ENCODE data around the gene TAPT1. TPM values are rescaled to one million over a fixed set of nuclear protein-coding genes. Genes with fewer than 3 reads are reported as not detected.

TAPT1 gene
- polyA plus RNA-seq, 1 donor from 2014 or later: 34.2 TPM

DNA sequence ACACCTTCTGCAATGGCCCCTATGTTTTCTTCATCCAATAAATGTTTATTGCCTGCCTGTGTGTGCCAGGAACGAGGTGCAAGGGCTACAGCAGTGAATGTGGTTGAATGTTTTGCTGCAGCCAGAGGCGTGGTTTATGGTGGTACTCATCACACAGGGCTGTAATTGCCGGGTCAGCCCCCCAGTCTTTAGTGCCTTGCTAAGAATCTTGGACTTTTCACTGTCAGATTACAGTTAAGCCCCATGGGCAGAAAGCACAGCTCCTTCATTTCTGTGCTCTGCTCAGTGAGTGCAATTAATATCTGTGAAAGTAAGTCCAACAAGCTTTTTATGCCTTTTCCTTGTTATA lies 67.8 kb downstream of the TAPT1 start:
- peak overlapping the region; percentile 24 for H3K4me3 ChIP-seq (ENCODE audit: low read length)
- no peak overlapping the region for H3K4me2 ChIP-seq (ENCODE audit: low read length)
- no peaks in the 10 kb centered on the region for H3K9me3 ChIP-seq (ENCODE audit: low read length)
- H3F3A ChIP-seq (ENCODE audit: insufficient read depth, low read length, poor library complexity, severe bottlenecking): no peaks in the 10 kb centered on the region
- H4K20me1 ChIP-seq (ENCODE audit: insufficient read depth): no peaks in the 10 kb centered on the region
- H2AFZ ChIP-seq (ENCODE audit: low read depth, low read length): no peak overlapping the region
- H3K36me3 ChIP-seq (ENCODE audit: insufficient read depth, low read length): peaks cover under 1% of the 10 kb centered on the region
- TF ChIP-seq POLR2AphosphoS5 (IDR thresholded peaks at IDR 0.05) (no peak), MXI1 (conservative IDR thresholded peaks at IDR 0.05; ENCODE audit: poor library complexity, severe bottlenecking) (no peak), EP300 (conservative IDR thresholded peaks at IDR 0.05; ENCODE audit: poor library complexity, severe bottlenecking) (no peak), EZH2 (IDR thresholded peaks at IDR 0.05; ENCODE audit: borderline replicate concordance, insufficient read depth, low read length, poor library complexity, severe bottlenecking) (no peak), RAD21 (conservative IDR thresholded peaks at IDR 0.05) (no peak), TAF1 (IDR thresholded peaks at IDR 0.05; ENCODE audit: low read depth) (no peak), SMC3 (conservative IDR thresholded peaks at IDR 0.05; ENCODE audit: poor library complexity) (no peak)
- TF ChIP-seq, protein P1, sequence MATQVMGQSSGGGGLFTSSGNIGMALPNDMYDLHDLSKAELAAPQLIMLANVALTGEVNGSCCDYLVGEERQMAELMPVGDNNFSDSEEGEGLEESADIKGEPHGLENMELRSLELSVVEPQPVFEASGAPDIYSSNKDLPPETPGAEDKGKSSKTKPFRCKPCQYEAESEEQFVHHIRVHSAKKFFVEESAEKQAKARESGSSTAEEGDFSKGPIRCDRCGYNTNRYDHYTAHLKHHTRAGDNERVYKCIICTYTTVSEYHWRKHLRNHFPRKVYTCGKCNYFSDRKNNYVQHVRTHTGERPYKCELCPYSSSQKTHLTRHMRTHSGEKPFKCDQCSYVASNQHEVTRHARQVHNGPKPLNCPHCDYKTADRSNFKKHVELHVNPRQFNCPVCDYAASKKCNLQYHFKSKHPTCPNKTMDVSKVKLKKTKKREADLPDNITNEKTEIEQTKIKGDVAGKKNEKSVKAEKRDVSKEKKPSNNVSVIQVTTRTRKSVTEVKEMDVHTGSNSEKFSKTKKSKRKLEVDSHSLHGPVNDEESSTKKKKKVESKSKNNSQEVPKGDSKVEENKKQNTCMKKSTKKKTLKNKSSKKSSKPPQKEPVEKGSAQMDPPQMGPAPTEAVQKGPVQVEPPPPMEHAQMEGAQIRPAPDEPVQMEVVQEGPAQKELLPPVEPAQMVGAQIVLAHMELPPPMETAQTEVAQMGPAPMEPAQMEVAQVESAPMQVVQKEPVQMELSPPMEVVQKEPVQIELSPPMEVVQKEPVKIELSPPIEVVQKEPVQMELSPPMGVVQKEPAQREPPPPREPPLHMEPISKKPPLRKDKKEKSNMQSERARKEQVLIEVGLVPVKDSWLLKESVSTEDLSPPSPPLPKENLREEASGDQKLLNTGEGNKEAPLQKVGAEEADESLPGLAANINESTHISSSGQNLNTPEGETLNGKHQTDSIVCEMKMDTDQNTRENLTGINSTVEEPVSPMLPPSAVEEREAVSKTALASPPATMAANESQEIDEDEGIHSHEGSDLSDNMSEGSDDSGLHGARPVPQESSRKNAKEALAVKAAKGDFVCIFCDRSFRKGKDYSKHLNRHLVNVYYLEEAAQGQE (IDR thresholded peaks at IDR 0.05; ENCODE audit: borderline replicate concordance): no peak
- TF ChIP-seq, protein P2, sequence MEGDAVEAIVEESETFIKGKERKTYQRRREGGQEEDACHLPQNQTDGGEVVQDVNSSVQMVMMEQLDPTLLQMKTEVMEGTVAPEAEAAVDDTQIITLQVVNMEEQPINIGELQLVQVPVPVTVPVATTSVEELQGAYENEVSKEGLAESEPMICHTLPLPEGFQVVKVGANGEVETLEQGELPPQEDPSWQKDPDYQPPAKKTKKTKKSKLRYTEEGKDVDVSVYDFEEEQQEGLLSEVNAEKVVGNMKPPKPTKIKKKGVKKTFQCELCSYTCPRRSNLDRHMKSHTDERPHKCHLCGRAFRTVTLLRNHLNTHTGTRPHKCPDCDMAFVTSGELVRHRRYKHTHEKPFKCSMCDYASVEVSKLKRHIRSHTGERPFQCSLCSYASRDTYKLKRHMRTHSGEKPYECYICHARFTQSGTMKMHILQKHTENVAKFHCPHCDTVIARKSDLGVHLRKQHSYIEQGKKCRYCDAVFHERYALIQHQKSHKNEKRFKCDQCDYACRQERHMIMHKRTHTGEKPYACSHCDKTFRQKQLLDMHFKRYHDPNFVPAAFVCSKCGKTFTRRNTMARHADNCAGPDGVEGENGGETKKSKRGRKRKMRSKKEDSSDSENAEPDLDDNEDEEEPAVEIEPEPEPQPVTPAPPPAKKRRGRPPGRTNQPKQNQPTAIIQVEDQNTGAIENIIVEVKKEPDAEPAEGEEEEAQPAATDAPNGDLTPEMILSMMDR (IDR thresholded peaks at IDR 0.05; ENCODE audit: poor library complexity, severe bottlenecking): no peak
- H3K27ac ChIP-seq (ENCODE audit: low read length): no peak overlapping the region
- no peak overlapping the region for H3K9ac ChIP-seq (ENCODE audit: low read length)
- no peaks in the 10 kb centered on the region for H3K79me2 ChIP-seq (replicated peaks; ENCODE audit: insufficient read depth, low read length)
- H3K9me2 ChIP-seq (ENCODE audit: insufficient read depth, low read length): no peaks in the 10 kb centered on the region
- no peaks in the 10 kb centered on the region for H3K27me3 ChIP-seq (ENCODE audit: insufficient read depth, low read depth, low read length)

DNA sequence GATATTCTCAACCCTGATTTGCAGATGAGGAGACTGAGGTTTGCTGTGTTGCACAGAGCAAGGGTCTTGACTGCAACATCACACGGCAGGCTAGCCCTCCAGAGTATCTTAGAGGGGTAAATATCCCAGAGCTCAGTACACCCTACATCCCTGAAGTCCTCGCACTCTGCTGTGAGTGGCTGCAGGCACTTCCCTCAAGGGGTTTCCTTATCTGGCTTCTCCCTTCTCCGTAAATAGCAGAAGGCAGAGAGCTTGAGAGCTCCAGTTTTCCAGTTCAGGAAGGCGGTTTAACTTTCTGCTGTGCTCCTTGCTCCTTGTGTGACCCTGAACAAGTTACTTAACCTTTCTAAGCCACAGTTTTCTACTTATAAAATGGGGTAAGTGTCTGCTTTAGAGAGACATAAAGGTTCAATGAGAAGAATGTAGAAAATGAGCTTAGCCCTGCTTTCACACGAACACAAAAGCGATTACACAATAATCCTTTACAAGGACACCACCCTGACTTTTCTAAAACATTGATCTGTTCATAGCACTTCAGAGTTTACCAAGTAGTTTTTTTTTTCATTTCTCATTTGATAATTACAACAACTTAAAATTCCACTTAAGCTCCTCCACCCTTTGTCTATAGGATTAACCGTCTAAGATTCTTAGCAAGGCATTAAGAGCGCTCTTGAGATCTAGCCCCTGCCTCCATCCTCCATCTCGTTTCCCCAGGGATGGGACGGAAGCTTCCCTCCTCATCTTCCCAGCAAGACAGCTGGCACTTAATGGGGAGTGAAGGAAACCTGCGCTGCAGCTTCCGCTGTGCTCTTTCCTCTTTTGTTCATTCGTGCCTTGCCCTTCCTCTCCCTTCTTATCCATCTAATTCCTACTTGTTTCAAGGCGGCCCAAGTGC lies 68.4 kb downstream of the TAPT1 start:
- no peaks in the 10 kb centered on the region for H3K27me3 ChIP-seq (ENCODE audit: insufficient read depth, low read depth, low read length)
- H3K9ac ChIP-seq (ENCODE audit: low read length): no peak overlapping the region
- H2AFZ ChIP-seq (ENCODE audit: low read depth, low read length): no peak overlapping the region
- peak overlapping the region; percentile 24 for H3K4me3 ChIP-seq (ENCODE audit: low read length)
- no peaks in the 10 kb centered on the region for H3K79me2 ChIP-seq (replicated peaks; ENCODE audit: insufficient read depth, low read length)
- no peaks in the 10 kb centered on the region for H3F3A ChIP-seq (ENCODE audit: insufficient read depth, low read length, poor library complexity, severe bottlenecking)
- H3K9me2 ChIP-seq (ENCODE audit: insufficient read depth, low read length): no peaks in the 10 kb centered on the region
- H3K9me3 ChIP-seq (ENCODE audit: low read length): no peaks in the 10 kb centered on the region
- no peak overlapping the region for H3K4me2 ChIP-seq (ENCODE audit: low read length)
- no peaks in the 10 kb centered on the region for H3K36me3 ChIP-seq (ENCODE audit: insufficient read depth, low read length)
- no peaks in the 10 kb centered on the region for H4K20me1 ChIP-seq (ENCODE audit: insufficient read depth)
- H3K27ac ChIP-seq (ENCODE audit: low read length): no peak overlapping the region
- TF ChIP-seq EZH2 (IDR thresholded peaks at IDR 0.05; ENCODE audit: borderline replicate concordance, insufficient read depth, low read length, poor library complexity, severe bottlenecking) (no peak), MXI1 (conservative IDR thresholded peaks at IDR 0.05; ENCODE audit: poor library complexity, severe bottlenecking) (no peak), TAF1 (IDR thresholded peaks at IDR 0.05; ENCODE audit: low read depth) (no peak), EP300 (conservative IDR thresholded peaks at IDR 0.05; ENCODE audit: poor library complexity, severe bottlenecking) (no peak), SMC3 (conservative IDR thresholded peaks at IDR 0.05; ENCODE audit: poor library complexity) (no peak), POLR2AphosphoS5 (IDR thresholded peaks at IDR 0.05) (no peak), RAD21 (conservative IDR thresholded peaks at IDR 0.05) (no peak)
- TF ChIP-seq, protein P2 (IDR thresholded peaks at IDR 0.05; ENCODE audit: poor library complexity, severe bottlenecking): no peak
- TF ChIP-seq, protein P1 (IDR thresholded peaks at IDR 0.05; ENCODE audit: borderline replicate concordance): no peak
